Keratinocyte (primary cell): ENCODE measurements around the gene CSH1. TPM values are rescaled to one million over a fixed set of nuclear protein-coding genes. Genes with fewer than 3 reads are reported as not detected.
"Not testable (repeated sequence)": the region's sequence is repeated elsewhere in the genome, so short reads cannot be mapped to it uniquely, and the experiment has no call there.

Experiments used
- DNase-seq: peaks from one replicate; pipeline ENCODE4 v3.0.0-alpha.2; 2011; ENCODE audit warnings: low read depth, missing footprints, low spot score
- FAIRE-seq: peaks from 2 replicates; lab custom pipeline; 2011; peaks lifted over from hg19 to GRCh38; lab: Jason Lieb, UNC
- H2AFZ ChIP-seq: 2 replicates; pipeline ENCODE4 v1.6.0; 2012; ENCODE audit warnings: low read length, control low read depth, inconsistent platforms; ENCODE audit not compliant: control insufficient read depth
- H3K27ac ChIP-seq: 2 replicates; pipeline ENCODE4 v1.5.1; 2011; ENCODE audit warnings: low read length; ENCODE audit not compliant: control insufficient read depth, insufficient read depth
- H3K27me3 ChIP-seq: 3 replicates; pipeline ENCODE4 v1.6.0; 2011; ENCODE audit warnings: low read length; ENCODE audit not compliant: control insufficient read depth, insufficient read depth; ENCODE audit errors: extremely low read depth
- H3K36me3 ChIP-seq, 2 experiments: 2 replicates in 1 of 2; 3 replicates in 1 of 2; pipeline ENCODE4 v1.5.1; 2011; ENCODE audit warnings: low read length in 2 of 2, mild to moderate bottlenecking in 1 of 2; ENCODE audit not compliant: control insufficient read depth in 2 of 2, insufficient read depth in 2 of 2; ENCODE audit errors: extremely low read depth in 1 of 2
- H3K4me1 ChIP-seq: 3 replicates; pipeline ENCODE4 v1.5.1; 2011; ENCODE audit warnings: low read length; ENCODE audit not compliant: control insufficient read depth, insufficient read depth; ENCODE audit errors: extremely low read depth
- H3K4me2 ChIP-seq: 3 replicates; pipeline ENCODE4 v1.6.0; 2011; ENCODE audit warnings: low read depth, low read length; ENCODE audit not compliant: control insufficient read depth, insufficient read depth; ENCODE audit errors: extremely low read depth
- H3K4me3 ChIP-seq, 3 experiments: fragments of 200-600 bp in 1 of 3; sonication (generic) in 1 of 3; 2 replicates in 2 of 3; 3 replicates in 1 of 3; pipeline ENCODE4 v1.5.1; 2011 to 2016; ENCODE audit warnings: low read length in 3 of 3, mild to moderate bottlenecking in 3 of 3, control low read depth in 2 of 3, inconsistent platforms in 1 of 3, low read depth in 1 of 3, mixed read lengths in 1 of 3, mixed run types in 1 of 3, moderate library complexity in 1 of 3; ENCODE audit not compliant: control insufficient read depth in 2 of 3, insufficient read depth in 2 of 3; ENCODE audit errors: extremely low read depth in 1 of 3
- H3K79me2 ChIP-seq: 2 replicates; pipeline ENCODE4 v1.6.0; 2012; ENCODE audit warnings: low read length; ENCODE audit not compliant: control insufficient read depth, insufficient read depth
- H3K9ac ChIP-seq: 3 replicates; pipeline ENCODE4 v1.6.0; 2011; ENCODE audit warnings: low read length; ENCODE audit not compliant: control insufficient read depth, insufficient read depth; ENCODE audit errors: extremely low read depth
- H3K9me1 ChIP-seq: 3 replicates; pipeline ENCODE4 v1.6.0; 2011; ENCODE audit warnings: low read length; ENCODE audit not compliant: control insufficient read depth, insufficient read depth; ENCODE audit errors: extremely low read depth
- H3K9me3 ChIP-seq: 2 replicates; pipeline ENCODE4 v1.5.1; 2012; ENCODE audit warnings: low read depth, low read length; ENCODE audit not compliant: control insufficient read depth
- H4K20me1 ChIP-seq: 3 replicates; pipeline ENCODE4 v1.6.0; 2011; ENCODE audit warnings: low read length; ENCODE audit not compliant: control insufficient read depth, insufficient read depth; ENCODE audit errors: extremely low read depth
- EZH2 ChIP-seq: IDR thresholded peaks from one replicate; pipeline ENCODE4 v1.6.1; 2012; ENCODE audit warnings: inconsistent platforms, mild to moderate bottlenecking, low read length, moderate library complexity
- dilution Hi-C: fragments of 300-500 bp; cut with MboI; formaldehyde crosslinking; loops from one replicate; pipeline ENCODE4 v1.7.0; 2020; ENCODE audit warnings: low sequenced_read_pairs; ENCODE audit not compliant: extremely low pct_ligation_motif_present
- polyA plus RNA-seq, 5 experiments: library from polyadenylated mRNA; depleted of rRNA in 3 of 5; stranded (reverse) in 3 of 5; stranded (forward) in 1 of 5; unstranded in 1 of 5; fragments of >200 nt; gene quantifications; 1 replicate in 1 of 5; 2 replicates in 3 of 5; 3 replicates in 1 of 5; pipeline versions ENCODE4 v1.2.1 to v1.2.3, GENCODE V29; 2011 to 2012; ENCODE audit warnings: missing spikeins in 2 of 5, low read depth in 1 of 5, low replicate concordance in 1 of 5
- TF ChIP-seq, protein P1 (sequence below), 3 experiments: IDR thresholded peaks in 1 of 3; conservative IDR thresholded peaks in 1 of 3; optimal IDR thresholded peaks in 1 of 3; 2 replicates in 2 of 3; 3 replicates in 1 of 3; pipeline versions ENCODE3 to v1.5.1; 2011; ENCODE audit warnings: low read length in 3 of 3, mild to moderate bottlenecking in 3 of 3, moderate library complexity in 2 of 3, control low read depth in 1 of 3, inconsistent platforms in 1 of 3; ENCODE audit not compliant: insufficient read depth in 2 of 3; ENCODE audit errors: extremely low read depth in 1 of 3

Gene CSH1
- polyA plus RNA-seq, 1 donor (not counting 4 experiments of a cell fraction or from before 2014, with no cell fraction given) = not detected

DNA sequence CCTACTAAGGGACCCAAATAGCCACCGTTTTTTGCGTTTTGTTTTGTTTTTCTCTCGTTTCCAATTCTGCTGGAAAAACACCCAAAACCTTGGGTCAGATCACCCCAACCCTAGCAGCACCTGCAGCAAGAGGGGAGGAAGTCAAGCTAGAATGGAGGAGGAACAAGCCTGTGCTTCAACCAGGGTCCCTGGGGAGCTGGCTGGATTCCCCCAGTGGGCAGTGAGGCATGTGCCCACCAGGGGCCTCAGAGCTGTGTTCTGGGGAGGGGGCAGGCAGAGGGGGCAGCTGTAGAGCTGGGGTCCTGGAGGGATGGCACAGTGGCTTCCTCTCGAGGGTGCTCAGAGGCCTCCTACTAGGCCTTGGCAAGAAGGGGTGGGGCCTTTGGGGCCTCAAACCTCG is 29.2 kb upstream of the CSH1 start:
- Histone ChIP-seq H3K27ac (no peak overlapping the region), H3K4me1 (peaks cover 7% of the 10 kb centered on the region), H3K36me3 (no peaks in the 10 kb centered on the region), H4K20me1 (no peaks in the 10 kb centered on the region), H2AFZ (no peak overlapping the region), H3K9me3 (no peaks in the 10 kb centered on the region), H3K79me2 (no peaks in the 10 kb centered on the region), H3K9ac (no peak overlapping the region), H3K4me3 (no peak overlapping the region), H3K4me2 (no peak overlapping the region), H3K9me1 (no peaks in the 10 kb centered on the region), H3K27me3 (peaks cover 7% of the 10 kb centered on the region)
- FAIRE-seq = no peak
- no peak for DNase-seq
- TF ChIP-seq EZH2 = no peak
- TF ChIP-seq, protein P1, sequence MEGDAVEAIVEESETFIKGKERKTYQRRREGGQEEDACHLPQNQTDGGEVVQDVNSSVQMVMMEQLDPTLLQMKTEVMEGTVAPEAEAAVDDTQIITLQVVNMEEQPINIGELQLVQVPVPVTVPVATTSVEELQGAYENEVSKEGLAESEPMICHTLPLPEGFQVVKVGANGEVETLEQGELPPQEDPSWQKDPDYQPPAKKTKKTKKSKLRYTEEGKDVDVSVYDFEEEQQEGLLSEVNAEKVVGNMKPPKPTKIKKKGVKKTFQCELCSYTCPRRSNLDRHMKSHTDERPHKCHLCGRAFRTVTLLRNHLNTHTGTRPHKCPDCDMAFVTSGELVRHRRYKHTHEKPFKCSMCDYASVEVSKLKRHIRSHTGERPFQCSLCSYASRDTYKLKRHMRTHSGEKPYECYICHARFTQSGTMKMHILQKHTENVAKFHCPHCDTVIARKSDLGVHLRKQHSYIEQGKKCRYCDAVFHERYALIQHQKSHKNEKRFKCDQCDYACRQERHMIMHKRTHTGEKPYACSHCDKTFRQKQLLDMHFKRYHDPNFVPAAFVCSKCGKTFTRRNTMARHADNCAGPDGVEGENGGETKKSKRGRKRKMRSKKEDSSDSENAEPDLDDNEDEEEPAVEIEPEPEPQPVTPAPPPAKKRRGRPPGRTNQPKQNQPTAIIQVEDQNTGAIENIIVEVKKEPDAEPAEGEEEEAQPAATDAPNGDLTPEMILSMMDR (optimal IDR thresholded peaks at IDR 0.05 in 1 of 3, IDR thresholded peaks at IDR 0.05 in 1 of 3, conservative IDR thresholded peaks at IDR 0.05 in 1 of 3; ENCODE audit: extremely low read depth in 1 of 3, insufficient read depth in 2 of 3, low read length in 3 of 3) = no peak
- dilution Hi-C loops = no loop called here

DNA sequence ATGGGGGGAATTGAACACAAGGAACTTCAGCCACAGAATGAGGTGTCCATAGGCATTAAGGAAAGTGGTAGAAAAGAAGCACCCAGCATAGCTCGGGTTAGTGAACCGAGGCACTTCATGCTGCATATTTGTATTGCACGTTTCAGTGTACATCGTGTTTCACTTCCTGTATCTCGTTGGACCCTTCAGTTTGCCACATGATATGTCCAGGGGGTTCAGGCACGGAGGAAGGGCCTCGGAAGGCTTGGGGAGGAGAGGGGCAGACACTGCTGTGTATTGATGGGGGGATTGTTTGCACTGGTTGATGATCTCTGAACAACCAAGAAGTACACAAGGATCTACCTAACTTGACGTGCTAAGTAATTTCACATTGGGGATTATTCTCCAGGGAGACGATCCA is 26.0 kb upstream of the CSH1 start:
- H3K4me3 ChIP-seq, H3K36me3 ChIP-seq, H3K4me2 ChIP-seq, H3K27me3 ChIP-seq, H4K20me1 ChIP-seq, H3K27ac ChIP-seq, H3K79me2 ChIP-seq, FAIRE-seq, H3K9me3 ChIP-seq, H3K4me1 ChIP-seq, dilution Hi-C loops, H3K9me1 ChIP-seq, H3K9ac ChIP-seq, DNase-seq, H2AFZ ChIP-seq: not testable (repeated sequence)

DNA sequence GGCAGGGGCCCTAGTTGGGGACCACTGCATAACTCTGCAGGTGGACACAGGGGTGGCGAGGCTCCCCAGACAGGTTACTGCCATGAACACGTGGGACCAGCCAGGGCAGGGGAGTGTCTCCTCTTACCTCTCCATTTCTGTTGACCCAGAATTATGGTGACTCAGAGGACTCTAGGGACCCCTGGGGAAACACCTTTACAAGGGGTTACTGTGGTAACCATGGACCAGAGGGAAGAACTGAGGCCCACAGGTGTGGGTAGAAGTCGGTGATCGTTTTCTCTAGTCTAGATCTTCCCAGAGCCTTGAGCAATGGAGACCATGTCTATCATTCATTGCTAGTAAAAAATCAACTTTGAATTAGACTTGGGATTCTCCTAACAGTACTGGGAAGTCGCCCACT is 24.4 kb upstream of the CSH1 start:
- H3K79me2 ChIP-seq, H2AFZ ChIP-seq, H3K4me1 ChIP-seq, H3K9me3 ChIP-seq, H3K4me3 ChIP-seq, H3K36me3 ChIP-seq, H3K9me1 ChIP-seq, dilution Hi-C loops, H3K9ac ChIP-seq, FAIRE-seq, H3K27ac ChIP-seq, H4K20me1 ChIP-seq, DNase-seq, H3K27me3 ChIP-seq, H3K4me2 ChIP-seq: not testable (repeated sequence)

DNA sequence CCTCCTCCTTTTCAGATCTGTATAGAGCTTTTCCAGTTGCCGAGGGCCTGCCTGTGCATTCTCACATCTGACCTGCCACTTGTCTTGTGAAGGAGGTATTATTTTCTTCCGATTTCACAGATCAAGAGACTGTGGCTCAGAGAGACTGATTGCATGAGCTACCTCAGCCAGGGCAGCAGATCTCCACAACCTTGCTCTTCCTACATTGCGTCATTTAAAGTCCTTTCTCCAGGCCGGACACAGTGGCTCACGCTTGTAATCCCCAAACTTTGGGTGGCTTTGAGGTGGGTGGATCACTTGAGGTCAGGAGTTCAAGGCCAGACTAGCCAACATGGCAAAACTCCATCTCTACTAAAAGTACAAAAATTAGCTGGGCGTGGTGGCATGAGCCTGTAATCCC is 23.7 kb upstream of the CSH1 start:
- H3K27ac ChIP-seq, H3K36me3 ChIP-seq, H4K20me1 ChIP-seq, H3K79me2 ChIP-seq, H3K9me3 ChIP-seq, H3K4me3 ChIP-seq, DNase-seq, H2AFZ ChIP-seq, H3K4me2 ChIP-seq, H3K9ac ChIP-seq, H3K27me3 ChIP-seq, H3K9me1 ChIP-seq, dilution Hi-C loops, FAIRE-seq, H3K4me1 ChIP-seq: not testable (repeated sequence)
